K562 (cell line): ENCODE results near the gene SCN4B. TPM values are rescaled to one million over a fixed set of nuclear protein-coding genes. Genes with fewer than 3 reads are reported as not detected.

Source experiments
- ATAC-seq: fragments of 200-7000 bp; cut with Tn5 transposase; 3 replicates; pipeline ENCODE4 v1.9.1; 2020; ENCODE audit warnings: moderate library complexity
- BruUV-seq: library from RNA; stranded (reverse); fragments of 400-500 nt; replicated peaks from 2 replicates; lab custom pipeline; 2021; lab: Mats Ljungman, UMichigan
- CTCF ChIA-PET: fragments of 300-600 bp; formaldehyde crosslinking; extraction: SDS; loops from one replicate; lab custom pipeline; 2021; ENCODE audit warnings: low intra/inter-chr PET ratio; lab: Yijun Ruan, JAX
- POLR2A ChIA-PET: fragments of 300-600, 350-650 bp; sonication (Branson Sonifier 250); formaldehyde crosslinking; extraction: SDS; loops from one replicate; lab custom pipeline; 2021; ENCODE audit warnings: antibody characterized with exemption, inconsistent platforms; lab: Yijun Ruan, JAX
- DNase-seq, 4 experiments: peaks; one replicate each; pipeline versions ENCODE4 v3.0.0 to v3.0.0-alpha.2; 2011 to 2018; ENCODE audit warnings: low spot score in 3 of 4, mixed read lengths in 3 of 4; ENCODE audit errors: extremely low read depth in 1 of 4
- FAIRE-seq: peaks from 2 replicates; lab custom pipeline; 2011; peaks lifted over from hg19 to GRCh38; lab: Jason Lieb, UNC
- H2AFZ ChIP-seq: 2 replicates; pipeline ENCODE4 v1.6.0; 2011; ENCODE audit warnings: low read depth, low read length, control low read depth, inconsistent platforms
- H3K27ac ChIP-seq: fragments of 200-600 bp; 3 replicates; pipeline ENCODE4 v1.8.0; 2011; ENCODE audit warnings: low read depth, mild to moderate bottlenecking, control low read depth, inconsistent platforms, low read length, moderate library complexity, mixed read lengths; ENCODE audit errors: extremely low read depth
- H3K27me3 ChIP-seq, 2 experiments: fragments of 300-600 bp in 1 of 2; 2 replicates in 1 of 2; 3 replicates in 1 of 2; pipeline versions ENCODE4 v1.6.0 to v1.8.0; 2011; ENCODE audit warnings: inconsistent platforms in 2 of 2, low read length in 2 of 2, mild to moderate bottlenecking in 1 of 2, mixed read lengths in 1 of 2, moderate library complexity in 1 of 2; ENCODE audit not compliant: control insufficient read depth in 2 of 2, insufficient read depth in 2 of 2
- H3K36me3 ChIP-seq: fragments of 300-600 bp; 3 replicates; pipeline ENCODE4 v1.8.0; 2011; ENCODE audit warnings: mild to moderate bottlenecking, low read length, inconsistent platforms; ENCODE audit not compliant: control insufficient read depth, insufficient read depth
- H3K4me1 ChIP-seq, 2 experiments: fragments of 200-600 bp in 1 of 2; replicated peaks in 1 of 2; 2 replicates in 1 of 2; 3 replicates in 1 of 2; pipeline versions ENCODE4 v1.5.1 to v1.8.0; 2011; ENCODE audit warnings: inconsistent platforms in 2 of 2, low read length in 2 of 2, mild to moderate bottlenecking in 1 of 2, mixed read lengths in 1 of 2, moderate library complexity in 1 of 2; ENCODE audit not compliant: control insufficient read depth in 2 of 2, insufficient read depth in 2 of 2
- H3K4me2 ChIP-seq: 2 replicates; pipeline ENCODE4 v1.6.1; 2011; ENCODE audit warnings: low read length, control low read depth, inconsistent platforms, mixed read lengths; ENCODE audit not compliant: insufficient read depth
- H3K4me3 ChIP-seq: fragments of 200-600 bp; sonication (generic), shearing (Covaris generic); 2 replicates; pipeline ENCODE4 v1.5.1; 2016; ENCODE audit warnings: control low read depth, inconsistent platforms
- H3K79me2 ChIP-seq: fragments of 200-600 bp; 3 replicates; pipeline ENCODE4 v1.8.0; 2011; ENCODE audit warnings: low read length, inconsistent platforms; ENCODE audit not compliant: control insufficient read depth, insufficient read depth
- H3K9ac ChIP-seq, 2 experiments: 2 replicates each; pipeline versions ENCODE4 v1.6.0 to v1.6.1; 2011; ENCODE audit warnings: low read depth in 2 of 2, low read length in 2 of 2, control low read depth in 1 of 2, inconsistent platforms in 1 of 2, mild to moderate bottlenecking in 1 of 2, mixed read lengths in 1 of 2; ENCODE audit not compliant: insufficient read depth in 1 of 2
- H3K9me1 ChIP-seq: one replicate; pipeline ENCODE4 v1.6.0; 2011; ENCODE audit warnings: inconsistent platforms, mild to moderate bottlenecking, low read length, moderate library complexity; ENCODE audit not compliant: control insufficient read depth, insufficient read depth
- H3K9me3 ChIP-seq: replicated peaks from 2 replicates; pipeline ENCODE4 v1.5.1; 2011; ENCODE audit warnings: low read depth, low read length, inconsistent platforms; ENCODE audit not compliant: control insufficient read depth, insufficient read depth
- H4K20me1 ChIP-seq: replicated peaks from 2 replicates; pipeline ENCODE4 v1.6.1; 2011; ENCODE audit warnings: low read length, inconsistent platforms, mixed read lengths; ENCODE audit not compliant: control insufficient read depth, insufficient read depth
- CREM ChIP-seq: IDR thresholded peaks from 2 replicates; pipeline ENCODE4 v1.6.1; 2014; ENCODE audit warnings: antibody characterized with exemption, low read depth
- ETV1 ChIP-seq: fragments of 450-650 bp; conservative IDR thresholded peaks from 2 replicates; pipeline ENCODE4 v1.6.1; 2016; ENCODE audit warnings: missing genetic modification characterization, control low read depth, low read depth, missing compliant biosample characterization
- HMG20B ChIP-seq: fragments of 250-450 bp; sonication (Bioruptor Pico); IDR thresholded peaks from 2 replicates; pipeline ENCODE4 v1.5.0; 2021; ENCODE audit warnings: mild to moderate bottlenecking
- MIER1 ChIP-seq: fragments of 450-650 bp; IDR thresholded peaks from 2 replicates; pipeline ENCODE4 v1.6.1; 2016; ENCODE audit warnings: antibody characterized with exemption, mild to moderate bottlenecking, low read depth
- MXI1 ChIP-seq: IDR thresholded peaks from 2 replicates; pipeline ENCODE4 v1.6.1; 2011; ENCODE audit warnings: low read depth, mild to moderate bottlenecking, improper control_type of control experiment, low read length
- PHF20 ChIP-seq: fragments of 450-650 bp; IDR thresholded peaks from 2 replicates; pipeline ENCODE4 v1.6.1; 2018; ENCODE audit not compliant: partially characterized antibody
- PRMT5 ChIP-seq: sonication (generic); formaldehyde crosslinking; IDR thresholded peaks from 2 replicates; pipeline ENCODE4 v1.5.0; 2020; ENCODE audit warnings: missing genetic modification reagents
- RBM34 ChIP-seq: fragments of 200-400 bp; formaldehyde crosslinking; IDR thresholded peaks from 2 replicates; pipeline ENCODE4 v1.6.1; 2018; ENCODE audit warnings: low read length, borderline replicate concordance; ENCODE audit not compliant: insufficient read depth
- RBM39 ChIP-seq: fragments of 200-400 bp; formaldehyde crosslinking; optimal IDR thresholded peaks from 2 replicates; pipeline ENCODE3; 2018; ENCODE audit warnings: low read depth, low read length
- RFX7 ChIP-seq: fragments of 250-450 bp; sonication (Bioruptor Pico); IDR thresholded peaks from 2 replicates; pipeline ENCODE4 v1.5.1; 2021; ENCODE audit warnings: mild to moderate bottlenecking
- SMARCC2 ChIP-seq: fragments of 450-650 bp; IDR thresholded peaks from 2 replicates; pipeline ENCODE4 v1.6.1; 2017; ENCODE audit warnings: antibody characterized with exemption, moderate library complexity, mild to moderate bottlenecking, low read depth
- TAF7 ChIP-seq: fragments of 450-650 bp; IDR thresholded peaks from 2 replicates; pipeline ENCODE4 v1.6.1; 2016; ENCODE audit warnings: missing genetic modification characterization, missing compliant biosample characterization
- THRAP3 ChIP-seq: fragments of 450-650 bp; IDR thresholded peaks from 2 replicates; pipeline ENCODE4 v1.6.1; 2016; ENCODE audit warnings: mild to moderate bottlenecking, inconsistent platforms, borderline replicate concordance
- ZBTB40 ChIP-seq, 2 experiments: fragments of 450-650 bp in 1 of 2; sonication (generic) in 1 of 2; formaldehyde crosslinking in 1 of 2; IDR thresholded peaks; 2 replicates each; pipeline versions ENCODE4 v1.7.1 to v1.9.0; 2016 to 2022; ENCODE audit warnings: inconsistent platforms in 1 of 2, mild to moderate bottlenecking in 1 of 2, missing genetic modification reagents in 1 of 2
- ZFX ChIP-seq: sonication (generic); formaldehyde crosslinking; IDR thresholded peaks from 2 replicates; pipeline ENCODE4 v1.8.0; 2022; ENCODE audit warnings: mild to moderate bottlenecking, missing genetic modification reagents, moderate library complexity
- ZNF699 ChIP-seq: fragments of 250-450 bp; sonication (Bioruptor Pico); IDR thresholded peaks from 2 replicates; pipeline ENCODE4 v1.8.0; 2021; ENCODE audit warnings: mild to moderate bottlenecking, moderate library complexity; ENCODE audit not compliant: insufficient replicate concordance
- ZNF717 ChIP-seq: fragments of 250-450 bp; sonication (Bioruptor Pico); IDR thresholded peaks from 2 replicates; pipeline ENCODE4 v1.5.0; 2021
- WGBS: fragments of 100-300 bp; shearing (Covaris generic); methylation state at CpG from one replicate; pipeline ENCODE4 v1.1.6; 2016; ENCODE audit warnings: low coverage, mixed read lengths; ENCODE audit not compliant: insufficient coverage; ENCODE audit errors: missing lambda C conversion rate; 5-methylcytosine and 5-hydroxymethylcytosine counted together
- in situ Hi-C: fragments of 300-500 bp; cut with MboI; formaldehyde crosslinking; loops from 4 replicates; pipeline ENCODE4 v1.15.0; 2018; ENCODE audit warnings: inconsistent platforms, mixed read lengths
- intact Hi-C: fragments of 100-400 bp; cut with micrococcal nuclease; formaldehyde crosslinking; loops from 2 replicates; pipeline ENCODE4 v1.14.2; 2022
- polyA plus RNA-seq, 8 experiments: library from polyadenylated mRNA; depleted of rRNA in 4 of 8; stranded (reverse) in 5 of 8; unstranded in 3 of 8; fragments of >200 nt; fragmentation: Nextera tagmentation in 2 of 8; fragmentation: Illumina TruSeq in 1 of 8; extraction: Ambion mirVana in 2 of 8; extraction: Trizol in 1 of 8; gene quantifications; 2 replicates each; pipeline versions ENCODE4 v1.2.1 to v1.2.3, GENCODE V29; 2011 to 2014; ENCODE audit warnings: inconsistent platforms in 1 of 8, missing spikeins in 1 of 8
- total RNA-seq, 7 experiments: library from RNA; depleted of rRNA in 6 of 7; stranded (reverse); fragments of >200 nt in 6 of 7; fragmentation: Illumina TruSeq in 2 of 7; extraction: Trizol in 2 of 7; gene quantifications; 2 replicates each; pipeline versions ENCODE4 v1.2.1 to v1.2.3, GENCODE V29; 2011 to 2021; ENCODE audit warnings: low replicate concordance in 1 of 7

SCN4B gene
- total and polyA plus RNA-seq, 9 of the 15 experiments (the other 6 are each of a cell fraction or from before 2014, with no cell fraction given): 0.03 TPM; not detected in 8

- 16% methylated on average over 6 of the region's 6 CpGs for WGBS
- intact Hi-C loops (no loop called here), in situ Hi-C loops (no loop called here)
- TF ChIP-seq ZFX (CRISPR knock-in tag) (no peak), ZNF699 (CRISPR knock-in tag) (no peak), ZBTB40 (IDR thresholded peaks at IDR 0.05) (no peak), ZBTB40 (CRISPR knock-in tag; IDR thresholded peaks at IDR 0.05) (no peak), RFX7 (CRISPR knock-in tag) (no peak), CREM (no peak), RBM39 (no peak), RBM34 (no peak), PHF20 (no peak), ZNF717 (CRISPR knock-in tag) (no peak), SMARCC2 (no peak), HMG20B (CRISPR knock-in tag) (no peak), MIER1 (no peak), ETV1 (tag) (no peak), THRAP3 (no peak), MXI1 (no peak), PRMT5 (CRISPR knock-in tag) (no peak), TAF7 (tag) (no peak)
- Histone ChIP-seq H3K9me3 (peaks cover 10% of the 10 kb centered on the region), H3K9me1 (no peaks in the 10 kb centered on the region), H3K27me3 (peaks cover 3 to 5% of the 10 kb centered on the region in 2 experiments; a peak in 3 of 5 replicates), H3K4me3 (no peak overlapping the region), H3K27ac (no peak overlapping the region), H3K79me2 (no peaks in the 10 kb centered on the region), H3K36me3 (no peaks in the 10 kb centered on the region), H3K9ac (no peak overlapping the region), H3K4me1 (peaks cover 5 to 8% of the 10 kb centered on the region in 2 experiments; a peak in 3 of 5 replicates), H4K20me1 (no peaks in the 10 kb centered on the region), H3K4me2 (no peak overlapping the region), H2AFZ (no peak overlapping the region)
- no TSS peak for BruUV-seq
- no peak for DNase-seq
- POLR2A ChIA-PET: interaction anchor here (1.2 to 1.6 kb wide), 2 partner anchors 9 to 17 kb away, joined by 3 to 6 read pairs; no protein-coding TSS in a partner anchor
- CTCF ChIA-PET: no interaction called here
- FAIRE-seq: no peak
- no peak for ATAC-seq
Measured at GRCh38 chr11:118091690-118092089, 60.9 kb downstream of the SCN4B start.
